ENCODE data around the gene SESTD1. TPM values are rescaled to one million over a fixed set of nuclear protein-coding genes. Genes with fewer than 3 reads are reported as not detected.

The SESTD1 gene
- total RNA-seq, 1 experiment from 2014 or later: 208 TPM

GRCh38 chr2:179123272-179123662 lies 141.4 kb downstream of the SESTD1 start:
- no peaks in the 10 kb centered on the region for H3K79me2 ChIP-seq (ENCODE audit: low read depth)
- ChIA-PET CTCF (no interaction called here), POLR2A (ENCODE audit: unreplicated experiment) (no interaction called here)
- no peak overlapping the region for H2AFZ ChIP-seq
- H3F3A ChIP-seq (ENCODE audit: insufficient read depth, low read depth): no peaks in the 10 kb centered on the region
- no peaks in the 10 kb centered on the region for H3K9me3 ChIP-seq (ENCODE audit: insufficient read depth, low read depth)
- intact Hi-C loops (cut with micrococcal nuclease; ENCODE audit: unreplicated experiment): loop anchor here (10.0 kb wide), 1 partner anchor 208 kb away; no protein-coding TSS in a partner anchor
- no TSS peak for BruUV-seq (replicated peaks)
- H3K4me3 ChIP-seq: no peak overlapping the region
- H4K20me1 ChIP-seq (ENCODE audit: insufficient read depth): no peaks in the 10 kb centered on the region
- no peaks in the 10 kb centered on the region for H3K4me1 ChIP-seq (replicated peaks; ENCODE audit: insufficient read depth)
- H3K9me2 ChIP-seq (ENCODE audit: insufficient read depth): no peaks in the 10 kb centered on the region
- DNase-seq: no peak
- no peaks in the 10 kb centered on the region for H3K27me3 ChIP-seq (ENCODE audit: insufficient read depth, low read depth)
- H3K36me3 ChIP-seq (ENCODE audit: low read depth): no peaks in the 10 kb centered on the region
- H3K27ac ChIP-seq: no peak overlapping the region
- TF ChIP-seq EZH2 (IDR thresholded peaks at IDR 0.05; ENCODE audit: low read depth) (no peak), CTCF (conservative IDR thresholded peaks at IDR 0.05) (no peak)
- H3K4me2 ChIP-seq: no peak overlapping the region

GRCh38 chr2:179107737-179108136 lies 156.9 kb downstream of the SESTD1 start:
- intact Hi-C loops (cut with micrococcal nuclease; ENCODE audit: unreplicated experiment): loop anchor here (10.0 kb wide), 2 partner anchors 313 to 343 kb away; no protein-coding TSS in a partner anchor
- no peak overlapping the region for H3K4me2 ChIP-seq
- BruUV-seq (replicated peaks): no TSS peak

GRCh38 chr2:179106676-179107428 lies 157.8 kb downstream of the SESTD1 start:
- H3F3A ChIP-seq (ENCODE audit: insufficient read depth, low read depth): peaks cover 13% of the 10 kb centered on the region
- no peak overlapping the region for H3K27ac ChIP-seq
- intact Hi-C loops (cut with micrococcal nuclease; ENCODE audit: unreplicated experiment): loop anchor here (1.0 to 10.0 kb wide), 3 partner anchors 216 to 342 kb away; no protein-coding TSS in a partner anchor
- H3K9me3 ChIP-seq (ENCODE audit: insufficient read depth, low read depth): no peaks in the 10 kb centered on the region
- ChIA-PET CTCF (interaction anchor here (0.7 to 0.9 kb wide), 2 partner anchors 23 to 322 kb away, joined by 3 read pairs; no protein-coding TSS in a partner anchor), POLR2A (ENCODE audit: unreplicated experiment) (interaction anchor here (0.7 kb wide), 1 partner anchor 304 kb away, joined by 4 read pairs; no protein-coding TSS in a partner anchor)
- H4K20me1 ChIP-seq (ENCODE audit: insufficient read depth): no peaks in the 10 kb centered on the region
- H2AFZ ChIP-seq: no peak overlapping the region
- no peak for TF ChIP-seq CTCF (conservative IDR thresholded peaks at IDR 0.05)
- TF ChIP-seq EZH2 (IDR thresholded peaks at IDR 0.05; ENCODE audit: low read depth): no peak
- no peak overlapping the region for H3K4me3 ChIP-seq
- H3K4me2 ChIP-seq: no peak overlapping the region
- H3K4me1 ChIP-seq (replicated peaks; ENCODE audit: insufficient read depth): peaks cover 18% of the 10 kb centered on the region
- BruUV-seq (replicated peaks): no TSS peak
- H3K79me2 ChIP-seq (ENCODE audit: low read depth): no peaks in the 10 kb centered on the region
- peak; percentile 63 to 91 for DNase-seq
- no peaks in the 10 kb centered on the region for H3K27me3 ChIP-seq (ENCODE audit: insufficient read depth, low read depth)
- H3K36me3 ChIP-seq (ENCODE audit: low read depth): peaks cover 12% of the 10 kb centered on the region
- no peaks in the 10 kb centered on the region for H3K9me2 ChIP-seq (ENCODE audit: insufficient read depth)

More at GRCh38 chr2:179107737-179108136, 156.9 kb downstream of the SESTD1 start:
- Histone ChIP-seq H3K9me3 (ENCODE audit: insufficient read depth, low read depth) (no peaks in the 10 kb centered on the region), H4K20me1 (ENCODE audit: insufficient read depth) (no peaks in the 10 kb centered on the region), H3K36me3 (ENCODE audit: low read depth) (peaks cover 20% of the 10 kb centered on the region), H3K79me2 (ENCODE audit: low read depth) (no peaks in the 10 kb centered on the region), H3F3A (ENCODE audit: insufficient read depth, low read depth) (peaks cover 13% of the 10 kb centered on the region), H3K4me3 (no peak overlapping the region), H3K4me1 (replicated peaks; ENCODE audit: insufficient read depth) (peaks cover 18% of the 10 kb centered on the region), H3K27me3 (ENCODE audit: insufficient read depth, low read depth) (no peaks in the 10 kb centered on the region), H3K9me2 (ENCODE audit: insufficient read depth) (no peaks in the 10 kb centered on the region; the same call in 1 of the 2 replicates), H3K27ac (no peak overlapping the region), H2AFZ (no peak overlapping the region)
- ChIA-PET CTCF (no interaction called here), POLR2A (ENCODE audit: unreplicated experiment) (no interaction called here)
- no peak for DNase-seq
- TF ChIP-seq EZH2 (IDR thresholded peaks at IDR 0.05; ENCODE audit: low read depth) (no peak), CTCF (conservative IDR thresholded peaks at IDR 0.05) (no peak)
